ENCODE measurements around the gene SERGEF. TPM values are rescaled to one million over a fixed set of nuclear protein-coding genes. Genes with fewer than 3 reads are reported as not detected.

SERGEF gene
- total and polyA plus RNA-seq, 10 of the 15 experiments (the other 5 are each of a cell fraction or from before 2014, with no cell fraction given) = 14.6 to 27.8 (median 22.4) TPM

- no peak overlapping the region for H3K27ac ChIP-seq (ENCODE audit: control insufficient read depth, insufficient read depth)
- no peak overlapping the region for H3K4me3 ChIP-seq
- BruUV-seq (replicated peaks) = no TSS peak
- intact Hi-C loops (cut with micrococcal nuclease; ENCODE audit: unreplicated experiment) = no loop called here
- no peaks in the 10 kb centered on the region for H3K4me1 ChIP-seq (ENCODE audit: control insufficient read depth, insufficient read depth, low read length)
- ATAC-seq (no peak), DNase-seq (ENCODE audit: low read depth, low spot score) (no peak), FAIRE-seq (no peak)
- no peak overlapping the region for H3K4me2 ChIP-seq (ENCODE audit: control insufficient read depth, insufficient read depth)
- POLR2A ChIA-PET = no interaction called here
- WGBS (ENCODE audit: insufficient coverage, insufficient replicate concordance, low lambda C conversion rate, missing lambda C conversion rate) = 66% methylated on average over 6 of the region's 7 CpGs
- CTCF ChIA-PET = interaction anchor here (5.6 kb wide), 1 partner anchor 216 kb away, joined by 77 read pairs; no protein-coding TSS in a partner anchor
- RAD21 ChIA-PET (ENCODE audit: unreplicated experiment) = no interaction called here
- H3K9ac ChIP-seq (ENCODE audit: control insufficient read depth, insufficient read depth, low read length) = no peak overlapping the region
- no peak for TF ChIP-seq RUNX3 (IDR thresholded peaks at IDR 0.05; ENCODE audit: low read length)
- TF ChIP-seq KDM1A (IDR thresholded peaks at IDR 0.05; ENCODE audit: borderline replicate concordance) = no peak
- TF ChIP-seq NR2C1 (IDR thresholded peaks at IDR 0.05) = no peak
- no peak for TF ChIP-seq BCLAF1 (IDR thresholded peaks at IDR 0.05)
- TF ChIP-seq NFXL1 (IDR thresholded peaks at IDR 0.05; ENCODE audit: borderline replicate concordance) = no peak
- TF ChIP-seq JUNB (IDR thresholded peaks at IDR 0.05) = no peak
- no peak for TF ChIP-seq YBX1 (IDR thresholded peaks at IDR 0.05)
- no peak for TF ChIP-seq HCFC1 (IDR thresholded peaks at IDR 0.05; ENCODE audit: low read length)
- TF ChIP-seq BCL3 (IDR thresholded peaks at IDR 0.05; ENCODE audit: borderline replicate concordance, insufficient read depth, low read depth, low read length, poor library complexity, severe bottlenecking) = no peak
- TF ChIP-seq CBFB (IDR thresholded peaks at IDR 0.05; ENCODE audit: low read depth) = no peak
- no peak for TF ChIP-seq PML (IDR thresholded peaks at IDR 0.05; ENCODE audit: low read length)
- TF ChIP-seq RELB (IDR thresholded peaks at IDR 0.05; ENCODE audit: low read depth) = no peak
- no peak for TF ChIP-seq IRF5 (IDR thresholded peaks at IDR 0.05; ENCODE audit: borderline replicate concordance)
- no peak for TF ChIP-seq PAX8 (IDR thresholded peaks at IDR 0.05)
- no peak for TF ChIP-seq SREBF1 (IDR thresholded peaks at IDR 0.05; ENCODE audit: low read length)
- no peaks in the 10 kb centered on the region for H3K27me3 ChIP-seq (replicated peaks in 1 of 2; ENCODE audit: control insufficient read depth in 2 of 2, insufficient read depth in 2 of 2, low read length in 1 of 2)
- no peaks in the 10 kb centered on the region for H3K79me2 ChIP-seq (ENCODE audit: control insufficient read depth, insufficient read depth, low read length)
- no peaks in the 10 kb centered on the region for H4K20me1 ChIP-seq (ENCODE audit: control insufficient read depth, insufficient read depth)
- in situ Hi-C loops (cut with MboI) = loop anchor here (5.0 kb wide), 1 partner anchor 214 kb away; no protein-coding TSS in a partner anchor
- SMC1A ChIA-PET (ENCODE audit: uncharacterized antibody, unreplicated experiment) = no interaction called here
- no peak overlapping the region for H2AFZ ChIP-seq (ENCODE audit: control insufficient read depth, low read depth, low read length)
- H3K9me3 ChIP-seq (replicated peaks; ENCODE audit: control insufficient read depth, insufficient read depth, low read length) = no peaks in the 10 kb centered on the region
- no peaks in the 10 kb centered on the region for H3K36me3 ChIP-seq (ENCODE audit: control insufficient read depth in 2 of 2, insufficient read depth in 2 of 2, low read length in 1 of 2)
Measured at GRCh38 chr11:17763244-17763643, 249.6 kb downstream of the SERGEF start.
